GM19240 (cell line): Measurements from ENCODE around the gene PSMB7.

ENCODE experiments used
- DNase-seq: peaks from one replicate; pipeline ENCODE4 v3.0.0; 2011; ENCODE audit warnings: low spot score; ENCODE audit not compliant: insufficient read length

Gene PSMB7

GRCh38 chr9:124346347-124347163, 68.7 kb downstream of the PSMB7 start:
- DNase-seq: no peak

- no peak for DNase-seq
Measured at GRCh38 chr9:124345751-124346281, 69.4 kb downstream of the PSMB7 start.

GRCh38 chr9:124345063-124345462, 70.2 kb downstream of the PSMB7 start:
- DNase-seq: no peak

GRCh38 chr9:124344291-124345050, 70.8 kb downstream of the PSMB7 start:
- DNase-seq: no peak

GRCh38 chr9:124343533-124344290, 71.5 kb downstream of the PSMB7 start:
- no peak for DNase-seq

- DNase-seq: no peak
Measured at GRCh38 chr9:124342776-124343485, 72.3 kb downstream of the PSMB7 start.

GRCh38 chr9:124342402-124342775, 72.9 kb downstream of the PSMB7 start:
- no peak for DNase-seq

- no peak for DNase-seq
Measured at GRCh38 chr9:124341455-124342170, 73.6 kb downstream of the PSMB7 start.

- DNase-seq: no peak
Measured at GRCh38 chr9:124340219-124341069, 74.8 kb downstream of the PSMB7 start.

- no peak for DNase-seq
Measured at GRCh38 chr9:124339603-124340146, 75.6 kb downstream of the PSMB7 start.

GRCh38 chr9:124337562-124337961, 77.7 kb downstream of the PSMB7 start:
- no peak for DNase-seq

GRCh38 chr9:124335320-124335707, 79.9 kb downstream of the PSMB7 start:
- no peak for DNase-seq

- DNase-seq: no peak
Measured at GRCh38 chr9:124334568-124335319, 80.5 kb downstream of the PSMB7 start.

- no peak for DNase-seq
Measured at GRCh38 chr9:124333203-124333579, 82.1 kb downstream of the PSMB7 start.

GRCh38 chr9:124332361-124333202, 82.7 kb downstream of the PSMB7 start:
- DNase-seq: no peak

GRCh38 chr9:124331580-124331979, 83.7 kb downstream of the PSMB7 start:
- DNase-seq: no peak

GRCh38 chr9:124330011-124330697, 85.1 kb downstream of the PSMB7 start:
- DNase-seq: no peak
